HCT116 (cell line): ENCODE data around the gene PNMA6A. TPM values are rescaled to one million over a fixed set of nuclear protein-coding genes. Genes with fewer than 3 reads are reported as not detected.
"Not testable (repeated sequence)": the region's sequence is repeated elsewhere in the genome, so short reads cannot be mapped to it uniquely, and the experiment has no call there.

Source experiments
- ATAC-seq: fragments of 200-7000 bp; cut with Tn5 transposase; 2 replicates; pipeline ENCODE4 v1.9.1; 2020; ENCODE audit warnings: mild to moderate bottlenecking, moderate library complexity
- BruUV-seq: library from RNA; stranded (reverse); fragments of 400-500 nt; replicated peaks from 2 replicates; lab custom pipeline; 2021; lab: Mats Ljungman, UMichigan
- CTCF ChIA-PET: fragments of 300-600 bp; sonication (Branson Sonifier 250); formaldehyde crosslinking; loops from one replicate; lab custom pipeline; 2021; ENCODE audit warnings: antibody characterized with exemption; lab: Charles Lee
- POLR2A ChIA-PET: fragments of 300-600, 350-600 bp; sonication (Branson Sonifier 250); formaldehyde crosslinking; loops from one replicate; lab custom pipeline; 2021; ENCODE audit warnings: antibody characterized with exemption; lab: Charles Lee
- RAD21 ChIA-PET, 2 experiments: fragments of 300-600 bp; sonication (Branson Sonifier 250); formaldehyde crosslinking; loops; one replicate each; lab custom pipeline; 2023; ENCODE audit warnings: low total read pairs in 2 of 2; ENCODE audit not compliant: uncharacterized antibody in 2 of 2, unreplicated experiment in 2 of 2, low non-redundant PET in 1 of 2; lab: Charles Lee
- DNase-seq: peaks from one replicate; pipeline ENCODE4 v3.0.0-alpha.2; 2010; ENCODE audit warnings: low read depth, low spot score
- H2AFZ ChIP-seq: fragments of 200-600 bp; shearing (Covaris generic), sonication (generic); 2 replicates; pipeline ENCODE4 v1.6.1; 2017; ENCODE audit warnings: low read depth, mixed run types, mixed read lengths, antibody characterized with exemption, low read length; ENCODE audit not compliant: poor library complexity, severe bottlenecking
- H3K27ac ChIP-seq: 2 replicates; pipeline ENCODE4 v1.5.1; 2012; ENCODE audit warnings: low read depth, low read length
- H3K27me3 ChIP-seq: fragments of 200-600 bp; sonication (generic); 2 replicates; pipeline ENCODE4 v1.6.1; 2016; ENCODE audit warnings: mixed run types, low read length, mixed read lengths; ENCODE audit not compliant: insufficient read depth
- H3K36me3 ChIP-seq, 2 experiments: fragments of 200-500 bp in 1 of 2; fragments of 200-600 bp in 1 of 2; sonication (Bioruptor generic) in 1 of 2; sonication (generic) in 1 of 2; 2 replicates each; pipeline versions ENCODE4 v1.5.1 to v1.6.1; 2014 to 2016; ENCODE audit warnings: low read length in 2 of 2, inconsistent platforms in 1 of 2, mixed read lengths in 1 of 2, mixed run types in 1 of 2; ENCODE audit not compliant: insufficient read depth in 2 of 2, control insufficient read depth in 1 of 2
- H3K4me1 ChIP-seq, 2 experiments: fragments of 200-600 bp in 1 of 2; sonication (generic) in 1 of 2; 2 replicates each; pipeline versions ENCODE4 v1.5.1 to v1.6.1; 2012 to 2017; ENCODE audit warnings: low read length in 2 of 2, inconsistent platforms in 1 of 2, mild to moderate bottlenecking in 1 of 2, mixed read lengths in 1 of 2, mixed run types in 1 of 2, moderate library complexity in 1 of 2; ENCODE audit not compliant: insufficient read depth in 2 of 2, control insufficient read depth in 1 of 2
- H3K4me2 ChIP-seq: fragments of 200-600 bp; sonication (generic); 2 replicates; pipeline ENCODE4 v1.6.1; 2017; ENCODE audit warnings: mixed run types, low read length, mixed read lengths
- H3K4me3 ChIP-seq, 2 experiments: fragments of 200-600 bp in 1 of 2; sonication (generic) in 1 of 2; replicated peaks in 1 of 2; 2 replicates each; pipeline ENCODE4 v1.5.1; 2011 to 2016; ENCODE audit warnings: low read length in 2 of 2, control low read depth in 1 of 2, low read depth in 1 of 2, mild to moderate bottlenecking in 1 of 2, mixed read lengths in 1 of 2, mixed run types in 1 of 2
- H3K79me2 ChIP-seq: fragments of 200-600 bp; sonication (generic); 2 replicates; pipeline ENCODE4 v1.6.1; 2017; ENCODE audit warnings: mild to moderate bottlenecking, mixed run types, low read length, moderate library complexity, mixed read lengths; ENCODE audit not compliant: insufficient read depth
- H3K9ac ChIP-seq: fragments of 200-600 bp; sonication (generic); 2 replicates; pipeline ENCODE4 v1.6.1; 2016; ENCODE audit warnings: low read length, mixed read lengths
- H3K9me2 ChIP-seq: fragments of 200-600 bp; sonication (generic), shearing (Covaris generic); 2 replicates; pipeline ENCODE4 v1.6.1; 2017; ENCODE audit warnings: mixed run types, mild to moderate bottlenecking, moderate library complexity; ENCODE audit not compliant: insufficient read depth
- H3K9me3 ChIP-seq, 2 experiments: fragments of 200-500 bp in 1 of 2; fragments of 200-600 bp in 1 of 2; sonication (Bioruptor generic) in 1 of 2; sonication (generic) in 1 of 2; 2 replicates each; pipeline ENCODE4 v1.6.1; 2014 to 2017; ENCODE audit warnings: low read length in 2 of 2, mixed read lengths in 2 of 2, inconsistent platforms in 1 of 2, low read depth in 1 of 2, mild to moderate bottlenecking in 1 of 2, mixed run types in 1 of 2, moderate library complexity in 1 of 2; ENCODE audit not compliant: control insufficient read depth in 1 of 2, insufficient read depth in 1 of 2
- H4K20me1 ChIP-seq: fragments of 200-600 bp; sonication (generic), shearing (Covaris generic); 2 replicates; pipeline ENCODE4 v1.6.1; 2017; ENCODE audit warnings: mixed run types, mild to moderate bottlenecking, moderate library complexity; ENCODE audit not compliant: insufficient read depth
- intact Hi-C: fragments of 100-400 bp; cut with micrococcal nuclease; formaldehyde crosslinking; loops from 2 replicates; pipeline ENCODE4 v1.10.0; 2022
- total RNA-seq: library from RNA; stranded (reverse); gene quantifications from one replicate; pipeline ENCODE4 v1.2.1, GENCODE V29; 2021; ENCODE audit not compliant: unreplicated experiment

The PNMA6A gene
- total RNA-seq, 1 experiment from 2014 or later, result not detected

- ATAC-seq, CTCF ChIA-PET, H3K4me2 ChIP-seq, RAD21 ChIA-PET, intact Hi-C loops, H3K27me3 ChIP-seq, H3K9ac ChIP-seq, H3K79me2 ChIP-seq, H3K4me1 ChIP-seq, BruUV-seq, H3K36me3 ChIP-seq, H2AFZ ChIP-seq, H3K4me3 ChIP-seq, H4K20me1 ChIP-seq, DNase-seq, H3K27ac ChIP-seq, H3K9me2 ChIP-seq, POLR2A ChIA-PET, H3K9me3 ChIP-seq: not testable (repeated sequence)
Observed at GRCh38 chrX:153110735-153111134, 38.5 kb downstream of the PNMA6A start.

- H3K36me3 ChIP-seq, H3K9me2 ChIP-seq, BruUV-seq, H3K4me1 ChIP-seq, H3K79me2 ChIP-seq, DNase-seq, H3K27ac ChIP-seq, H2AFZ ChIP-seq, RAD21 ChIA-PET, intact Hi-C loops, H3K27me3 ChIP-seq, H3K4me2 ChIP-seq, H4K20me1 ChIP-seq, H3K4me3 ChIP-seq, H3K9ac ChIP-seq, H3K9me3 ChIP-seq, POLR2A ChIA-PET, ATAC-seq, CTCF ChIA-PET: not testable (repeated sequence)
Observed at GRCh38 chrX:153113851-153114250, 41.6 kb downstream of the PNMA6A start.

- intact Hi-C loops, result not testable (repeated sequence)
Observed at GRCh38 chrX:153117754-153118153, 45.5 kb downstream of the PNMA6A start.

GRCh38 chrX:153120230-153120629 is 48.0 kb downstream of the PNMA6A start:
- H3K4me1 ChIP-seq, H3K9me2 ChIP-seq, RAD21 ChIA-PET, H3K9ac ChIP-seq, BruUV-seq, H4K20me1 ChIP-seq, ATAC-seq, H3K4me2 ChIP-seq, H3K27ac ChIP-seq, H3K27me3 ChIP-seq, intact Hi-C loops, H3K79me2 ChIP-seq, CTCF ChIA-PET, H3K4me3 ChIP-seq, H2AFZ ChIP-seq, DNase-seq, H3K36me3 ChIP-seq, POLR2A ChIA-PET, H3K9me3 ChIP-seq: not testable (repeated sequence)

More at GRCh38 chrX:153117754-153118153, 45.5 kb downstream of the PNMA6A start:
- H3K9me3 ChIP-seq, H2AFZ ChIP-seq, H3K4me1 ChIP-seq, H3K9me2 ChIP-seq, RAD21 ChIA-PET, BruUV-seq, H3K4me2 ChIP-seq, DNase-seq, H3K9ac ChIP-seq, H3K27ac ChIP-seq, H3K36me3 ChIP-seq, H4K20me1 ChIP-seq, ATAC-seq, H3K4me3 ChIP-seq, CTCF ChIA-PET, H3K27me3 ChIP-seq, POLR2A ChIA-PET, H3K79me2 ChIP-seq: not testable (repeated sequence)
